SU-DHL-6 (cell line): ENCODE measurements around the gene COX4I1.

ENCODE experiments used
- H2AFZ ChIP-seq: fragments of 200-600 bp; sonication (generic); 2 replicates; pipeline ENCODE4 v1.6.1; 2014; ENCODE audit warnings: low read depth, mild to moderate bottlenecking, moderate library complexity, mixed read lengths, antibody characterized with exemption, low read length; ENCODE audit not compliant: severe bottlenecking
- H3F3A ChIP-seq: fragments of 200-600 bp; shearing (Covaris generic); 2 replicates; pipeline ENCODE4 v1.6.0; 2016; ENCODE audit warnings: antibody characterized with exemption, mild to moderate bottlenecking; ENCODE audit not compliant: insufficient read depth
- H3K27ac ChIP-seq: fragments of 200-600 bp; sonication (generic); 2 replicates; pipeline ENCODE4 v1.5.1; 2016; ENCODE audit warnings: low read depth, mild to moderate bottlenecking, low read length, moderate library complexity, mixed read lengths
- H3K27me3 ChIP-seq: fragments of 200-600 bp; sonication (generic), shearing (Covaris generic); 2 replicates; pipeline ENCODE4 v1.6.0; 2014; ENCODE audit warnings: mild to moderate bottlenecking, low read length
- H3K36me3 ChIP-seq: fragments of 200-600 bp; sonication (generic); 2 replicates; pipeline ENCODE4 v1.6.1; 2014; ENCODE audit warnings: mild to moderate bottlenecking, low read length, mixed read lengths
- H3K4me2 ChIP-seq: fragments of 300-600, 200-600 bp; shearing (Covaris generic), sonication (generic); 2 replicates; pipeline ENCODE4 v1.6.0; 2014; ENCODE audit warnings: low read length, low read depth, mild to moderate bottlenecking; ENCODE audit not compliant: poor library complexity, severe bottlenecking
- H3K4me3 ChIP-seq: fragments of 200-600 bp; sonication (generic); 2 replicates; pipeline ENCODE4 v1.5.1; 2014; ENCODE audit warnings: antibody characterized with exemption, low read length, mild to moderate bottlenecking, mixed read lengths; ENCODE audit not compliant: insufficient read depth, poor library complexity, severe bottlenecking
- H3K79me2 ChIP-seq: fragments of 200-600 bp; sonication (generic); 2 replicates; pipeline ENCODE4 v1.6.1; 2014; ENCODE audit warnings: mild to moderate bottlenecking, low read length, moderate library complexity; ENCODE audit not compliant: insufficient read depth
- H3K9ac ChIP-seq: fragments of 200-600 bp; sonication (generic); 2 replicates; pipeline ENCODE4 v1.7.0; 2014; ENCODE audit warnings: mild to moderate bottlenecking, low read length
- H3K9me2 ChIP-seq: fragments of 200-600 bp; sonication (generic); replicated peaks from 2 replicates; pipeline ENCODE4 v1.6.1; 2014; ENCODE audit warnings: low read length; ENCODE audit not compliant: insufficient read depth
- H3K9me3 ChIP-seq: fragments of 200-600 bp; sonication (generic); 2 replicates; pipeline ENCODE4 v1.6.1; 2014; ENCODE audit warnings: low read length, mixed read lengths; ENCODE audit not compliant: insufficient read depth
- H4K20me1 ChIP-seq: fragments of 200-600 bp; sonication (generic); 2 replicates; pipeline ENCODE4 v1.6.1; 2014; ENCODE audit warnings: low read depth, mild to moderate bottlenecking, antibody characterized with exemption, low read length, moderate library complexity, mixed read lengths
- CTCF ChIP-seq: fragments of 200-600 bp; sonication (generic); IDR thresholded peaks from one replicate; pipeline ENCODE4 v1.5.1; 2017; ENCODE audit warnings: antibody characterized with exemption, mild to moderate bottlenecking, low read length, moderate library complexity; ENCODE audit not compliant: insufficient read depth, poor library complexity, severe bottlenecking
- EZH2phosphoT487 ChIP-seq: fragments of 200-600 bp; sonication (generic), shearing (Covaris generic); conservative IDR thresholded peaks from 2 replicates; pipeline ENCODE4 v1.6.1; 2018; ENCODE audit warnings: mild to moderate bottlenecking, antibody characterized with exemption, low read length, moderate library complexity, mixed read lengths

The COX4I1 gene

GRCh38 chr16:85834741-85835140 lies 35.2 kb downstream of the COX4I1 start:
- 0 out of 2 replicates have a peak, but pooled peaks cover 2% of the 10 kb centered on the region for H3K9me3 ChIP-seq
- no peaks in the 10 kb centered on the region for H3K36me3 ChIP-seq
- no peaks in the 10 kb centered on the region for H3K79me2 ChIP-seq
- H3K4me3 ChIP-seq, result no peak overlapping the region
- no peaks in the 10 kb centered on the region for H3K27me3 ChIP-seq
- no peaks in the 10 kb centered on the region for H4K20me1 ChIP-seq
- H2AFZ ChIP-seq, result no peak overlapping the region
- TF ChIP-seq CTCF (no peak), EZH2phosphoT487 (no peak)
- H3K4me2 ChIP-seq, result no peak overlapping the region
- H3F3A ChIP-seq, result no peaks in the 10 kb centered on the region
- H3K9ac ChIP-seq, result no peak overlapping the region
- no peaks in the 10 kb centered on the region for H3K9me2 ChIP-seq
- no peak overlapping the region for H3K27ac ChIP-seq

GRCh38 chr16:85835227-85835751 lies 35.8 kb downstream of the COX4I1 start:
- Histone ChIP-seq H3K27me3 (no peaks in the 10 kb centered on the region), H3K9ac (no peak overlapping the region), H3F3A (no peaks in the 10 kb centered on the region), H3K4me3 (no peak overlapping the region), H3K9me2 (no peaks in the 10 kb centered on the region), H3K36me3 (no peaks in the 10 kb centered on the region), H2AFZ (no peak overlapping the region), H3K9me3 (no peaks in the 10 kb centered on the region), H3K4me2 (no peak overlapping the region), H3K79me2 (no peaks in the 10 kb centered on the region), H4K20me1 (no peaks in the 10 kb centered on the region), H3K27ac (no peak overlapping the region)
- TF ChIP-seq CTCF (no peak), EZH2phosphoT487 (no peak)

- Histone ChIP-seq H3K4me2 (no peak overlapping the region), H3K36me3 (no peaks in the 10 kb centered on the region), H3K27me3 (no peaks in the 10 kb centered on the region), H3F3A (no peaks in the 10 kb centered on the region), H4K20me1 (no peaks in the 10 kb centered on the region), H3K27ac (no peak overlapping the region), H3K4me3 (no peak overlapping the region), H3K9me3 (no peaks in the 10 kb centered on the region), H2AFZ (no peak overlapping the region), H3K9ac (no peak overlapping the region), H3K79me2 (no peaks in the 10 kb centered on the region), H3K9me2 (no peaks in the 10 kb centered on the region)
- TF ChIP-seq CTCF (no peak), EZH2phosphoT487 (no peak)
Observed at GRCh38 chr16:85835956-85836705, 36.6 kb downstream of the COX4I1 start.
